Nephron (organoid): ENCODE results near the gene COPS4.
"Not testable (repeated sequence)": the region's sequence is repeated elsewhere in the genome, so short reads cannot be mapped to it uniquely, and the experiment has no call there.

Experiments
- H3K27ac Mint-ChIP-seq, 3 experiments: 2 replicates each; pipeline ENCODE4 v1.8.0; 2020; ENCODE audit warnings: mixed read lengths in 3 of 3, mild to moderate bottlenecking in 2 of 3, moderate library complexity in 1 of 3
- H3K27me3 Mint-ChIP-seq: 2 replicates; pipeline ENCODE4 v1.8.0; 2021; ENCODE audit warnings: low read depth, mild to moderate bottlenecking, moderate library complexity, mixed read lengths
- H3K36me3 Mint-ChIP-seq: 2 replicates; pipeline ENCODE4 v1.8.0; 2020; ENCODE audit warnings: low read depth, mixed read lengths
- H3K4me1 Mint-ChIP-seq: 2 replicates; pipeline ENCODE4 v1.8.0; 2020; ENCODE audit warnings: mixed read lengths
- H3K4me3 Mint-ChIP-seq, 3 experiments: 2 replicates each; pipeline ENCODE4 v1.8.0; 2020; ENCODE audit warnings: mild to moderate bottlenecking in 3 of 3, mixed read lengths in 3 of 3, moderate library complexity in 2 of 3
- H3K9me3 Mint-ChIP-seq: 2 replicates; pipeline ENCODE4 v1.8.0; 2020; ENCODE audit warnings: mixed read lengths
- CTCF ChIP-seq, 3 experiments: fragments of 200-600 bp; sonication (generic); IDR thresholded peaks; one replicate each; pipeline ENCODE4 v1.5.0; 2021; ENCODE audit warnings: antibody characterized with exemption in 3 of 3; ENCODE audit not compliant: unreplicated experiment in 3 of 3

The COPS4 gene

GRCh38 chr4:83074086-83074704 lies 39.2 kb downstream of the COPS4 start:
- H3K9me3 Mint-ChIP-seq: peaks cover 8% of the 10 kb centered on the region
- H3K36me3 Mint-ChIP-seq: peaks cover 56% of the 10 kb centered on the region
- H3K4me3 Mint-ChIP-seq: no peak overlapping the region
- H3K4me1 Mint-ChIP-seq: peaks cover 11% of the 10 kb centered on the region
- no peak overlapping the region for H3K27ac Mint-ChIP-seq
- peak; percentile 56 to 74 (median 72) for TF ChIP-seq CTCF (IDR thresholded peaks at IDR 0.05; ENCODE audit: unreplicated experiment in 3 of 3)
- no peaks in the 10 kb centered on the region for H3K27me3 Mint-ChIP-seq

GRCh38 chr4:83074783-83075182 lies 39.8 kb downstream of the COPS4 start:
- not testable (repeated sequence) for H3K4me3 Mint-ChIP-seq, H3K9me3 Mint-ChIP-seq, H3K27ac Mint-ChIP-seq, H3K27me3 Mint-ChIP-seq
- peaks cover 11% of the 10 kb centered on the region for H3K4me1 Mint-ChIP-seq
- peaks cover 52% of the 10 kb centered on the region for H3K36me3 Mint-ChIP-seq

- peaks cover 11% of the 10 kb centered on the region for H3K4me1 Mint-ChIP-seq
- TF ChIP-seq CTCF (IDR thresholded peaks at IDR 0.05; ENCODE audit: unreplicated experiment in 3 of 3): no peak
- H3K27ac Mint-ChIP-seq: peak overlapping the region; percentile 6 to 90 (median 81)
- H3K36me3 Mint-ChIP-seq: peaks cover 45% of the 10 kb centered on the region
- H3K4me3 Mint-ChIP-seq: peak overlapping the region in 1 of 3 experiments; percentile 9
- no peaks in the 10 kb centered on the region for H3K27me3 Mint-ChIP-seq
- H3K9me3 Mint-ChIP-seq: peaks cover 8% of the 10 kb centered on the region
These were observed 40.5 kb downstream of the COPS4 start for GRCh38 chr4:83075311-83076095.

GRCh38 chr4:83080561-83080960 lies 45.6 kb downstream of the COPS4 start:
- no peak overlapping the region for H3K27ac Mint-ChIP-seq
- no peak for TF ChIP-seq CTCF (IDR thresholded peaks at IDR 0.05; ENCODE audit: unreplicated experiment in 3 of 3)
- peaks cover 6% of the 10 kb centered on the region for H3K4me1 Mint-ChIP-seq
- peaks cover 22% of the 10 kb centered on the region for H3K36me3 Mint-ChIP-seq
- no peaks in the 10 kb centered on the region for H3K27me3 Mint-ChIP-seq
- H3K4me3 Mint-ChIP-seq: no peak overlapping the region
- H3K9me3 Mint-ChIP-seq: peaks cover 12% of the 10 kb centered on the region

- H3K36me3 Mint-ChIP-seq: peaks cover 4% of the 10 kb centered on the region
- no peak for TF ChIP-seq CTCF (IDR thresholded peaks at IDR 0.05; ENCODE audit: unreplicated experiment in 3 of 3)
- H3K27ac Mint-ChIP-seq: no peak overlapping the region
- peaks cover 4% of the 10 kb centered on the region for H3K9me3 Mint-ChIP-seq
- no peaks in the 10 kb centered on the region for H3K27me3 Mint-ChIP-seq
- no peaks in the 10 kb centered on the region for H3K4me1 Mint-ChIP-seq
- H3K4me3 Mint-ChIP-seq: no peak overlapping the region
These were observed 47.8 kb downstream of the COPS4 start for GRCh38 chr4:83082777-83083176.

GRCh38 chr4:83083925-83084475 lies 49.0 kb downstream of the COPS4 start:
- Mint-ChIP-seq H3K27me3 (no peaks in the 10 kb centered on the region), H3K4me3 (no peak overlapping the region), H3K9me3 (peaks cover 4% of the 10 kb centered on the region), H3K4me1 (no peaks in the 10 kb centered on the region), H3K36me3 (no peaks in the 10 kb centered on the region), H3K27ac (no peak overlapping the region)
- TF ChIP-seq CTCF (IDR thresholded peaks at IDR 0.05; ENCODE audit: unreplicated experiment in 3 of 3): no peak

GRCh38 chr4:83084956-83085355 lies 50.0 kb downstream of the COPS4 start:
- not testable (repeated sequence) for H3K4me1 Mint-ChIP-seq, H3K27me3 Mint-ChIP-seq, H3K9me3 Mint-ChIP-seq, H3K36me3 Mint-ChIP-seq, H3K4me3 Mint-ChIP-seq, H3K27ac Mint-ChIP-seq
